ENCODE results near the gene CCDC177.

The CCDC177 gene

DNA sequence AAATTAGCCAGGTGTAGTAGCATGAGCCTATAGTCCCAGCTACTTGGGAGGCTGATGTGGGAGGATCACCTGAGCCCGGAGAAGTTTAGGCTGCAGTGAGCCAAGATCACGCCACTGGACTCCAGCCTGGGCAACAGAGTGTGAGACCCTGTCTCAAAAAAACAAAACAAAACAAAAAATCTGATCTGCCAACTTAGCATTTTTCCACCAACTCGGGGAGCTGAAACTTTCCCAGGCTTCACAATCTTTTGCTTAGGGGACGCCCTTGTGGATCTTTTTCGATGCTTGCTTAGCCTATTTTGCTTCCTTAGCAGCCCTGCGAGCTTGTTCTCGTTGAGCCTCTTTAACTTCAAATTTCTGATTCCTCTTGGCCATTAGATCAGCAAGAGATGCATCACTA, 13.8 kb downstream of the CCDC177 start:
- no peak overlapping the region for H3K27ac ChIP-seq (replicated peaks)
- no peak for TF ChIP-seq POLR2AphosphoS5 (IDR thresholded peaks at IDR 0.05; ENCODE audit: low read depth)
- no peak for TF ChIP-seq SPI1 (IDR thresholded peaks at IDR 0.05; ENCODE audit: borderline replicate concordance, low read depth)
- TF ChIP-seq, protein P1, sequence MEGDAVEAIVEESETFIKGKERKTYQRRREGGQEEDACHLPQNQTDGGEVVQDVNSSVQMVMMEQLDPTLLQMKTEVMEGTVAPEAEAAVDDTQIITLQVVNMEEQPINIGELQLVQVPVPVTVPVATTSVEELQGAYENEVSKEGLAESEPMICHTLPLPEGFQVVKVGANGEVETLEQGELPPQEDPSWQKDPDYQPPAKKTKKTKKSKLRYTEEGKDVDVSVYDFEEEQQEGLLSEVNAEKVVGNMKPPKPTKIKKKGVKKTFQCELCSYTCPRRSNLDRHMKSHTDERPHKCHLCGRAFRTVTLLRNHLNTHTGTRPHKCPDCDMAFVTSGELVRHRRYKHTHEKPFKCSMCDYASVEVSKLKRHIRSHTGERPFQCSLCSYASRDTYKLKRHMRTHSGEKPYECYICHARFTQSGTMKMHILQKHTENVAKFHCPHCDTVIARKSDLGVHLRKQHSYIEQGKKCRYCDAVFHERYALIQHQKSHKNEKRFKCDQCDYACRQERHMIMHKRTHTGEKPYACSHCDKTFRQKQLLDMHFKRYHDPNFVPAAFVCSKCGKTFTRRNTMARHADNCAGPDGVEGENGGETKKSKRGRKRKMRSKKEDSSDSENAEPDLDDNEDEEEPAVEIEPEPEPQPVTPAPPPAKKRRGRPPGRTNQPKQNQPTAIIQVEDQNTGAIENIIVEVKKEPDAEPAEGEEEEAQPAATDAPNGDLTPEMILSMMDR (IDR thresholded peaks at IDR 0.05; ENCODE audit: insufficient read depth, low read length) = no peak
- TF ChIP-seq GABPA (IDR thresholded peaks at IDR 0.05; ENCODE audit: low read depth) = no peak
- TF ChIP-seq, protein P2, sequence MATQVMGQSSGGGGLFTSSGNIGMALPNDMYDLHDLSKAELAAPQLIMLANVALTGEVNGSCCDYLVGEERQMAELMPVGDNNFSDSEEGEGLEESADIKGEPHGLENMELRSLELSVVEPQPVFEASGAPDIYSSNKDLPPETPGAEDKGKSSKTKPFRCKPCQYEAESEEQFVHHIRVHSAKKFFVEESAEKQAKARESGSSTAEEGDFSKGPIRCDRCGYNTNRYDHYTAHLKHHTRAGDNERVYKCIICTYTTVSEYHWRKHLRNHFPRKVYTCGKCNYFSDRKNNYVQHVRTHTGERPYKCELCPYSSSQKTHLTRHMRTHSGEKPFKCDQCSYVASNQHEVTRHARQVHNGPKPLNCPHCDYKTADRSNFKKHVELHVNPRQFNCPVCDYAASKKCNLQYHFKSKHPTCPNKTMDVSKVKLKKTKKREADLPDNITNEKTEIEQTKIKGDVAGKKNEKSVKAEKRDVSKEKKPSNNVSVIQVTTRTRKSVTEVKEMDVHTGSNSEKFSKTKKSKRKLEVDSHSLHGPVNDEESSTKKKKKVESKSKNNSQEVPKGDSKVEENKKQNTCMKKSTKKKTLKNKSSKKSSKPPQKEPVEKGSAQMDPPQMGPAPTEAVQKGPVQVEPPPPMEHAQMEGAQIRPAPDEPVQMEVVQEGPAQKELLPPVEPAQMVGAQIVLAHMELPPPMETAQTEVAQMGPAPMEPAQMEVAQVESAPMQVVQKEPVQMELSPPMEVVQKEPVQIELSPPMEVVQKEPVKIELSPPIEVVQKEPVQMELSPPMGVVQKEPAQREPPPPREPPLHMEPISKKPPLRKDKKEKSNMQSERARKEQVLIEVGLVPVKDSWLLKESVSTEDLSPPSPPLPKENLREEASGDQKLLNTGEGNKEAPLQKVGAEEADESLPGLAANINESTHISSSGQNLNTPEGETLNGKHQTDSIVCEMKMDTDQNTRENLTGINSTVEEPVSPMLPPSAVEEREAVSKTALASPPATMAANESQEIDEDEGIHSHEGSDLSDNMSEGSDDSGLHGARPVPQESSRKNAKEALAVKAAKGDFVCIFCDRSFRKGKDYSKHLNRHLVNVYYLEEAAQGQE (IDR thresholded peaks at IDR 0.05; ENCODE audit: insufficient replicate concordance, low read depth) = no peak
- no peak for DNase-seq (ENCODE audit: low read depth in 1 of 2, low spot score in 1 of 2)
- no peaks in the 10 kb centered on the region for H3K27me3 ChIP-seq (ENCODE audit: insufficient read depth, poor library complexity, severe bottlenecking)
- H3K4me3 ChIP-seq (replicated peaks; ENCODE audit: insufficient read depth, low read length) = no peak overlapping the region

DNA sequence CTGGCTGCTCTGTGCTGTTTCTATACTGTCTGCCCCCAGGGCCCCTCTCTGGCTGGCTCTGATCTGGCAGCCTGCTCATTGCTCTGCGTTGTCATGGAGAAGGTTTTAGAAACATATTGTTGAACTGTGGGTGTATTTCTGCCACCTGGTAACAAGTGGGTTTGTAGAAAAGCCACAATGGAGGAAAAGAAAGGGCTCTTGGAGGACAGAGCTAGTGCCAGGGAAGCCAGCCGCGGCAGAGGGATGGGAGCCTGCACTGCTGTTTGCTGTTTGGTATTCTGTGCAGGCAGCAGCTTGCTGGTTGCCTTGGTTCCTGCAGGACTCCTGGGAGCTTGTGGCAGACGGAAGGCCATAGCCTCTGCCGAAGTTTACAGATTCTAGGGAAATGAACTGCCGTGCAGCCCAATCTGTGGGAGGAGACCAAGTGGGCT, 15.1 kb downstream of the CCDC177 start:
- Histone ChIP-seq H3K27me3 (ENCODE audit: insufficient read depth, poor library complexity, severe bottlenecking) (no peaks in the 10 kb centered on the region), H3K4me3 (replicated peaks; ENCODE audit: insufficient read depth, low read length) (no peak overlapping the region), H3K27ac (replicated peaks) (no peak overlapping the region)
- no peak for TF ChIP-seq SPI1 (IDR thresholded peaks at IDR 0.05; ENCODE audit: borderline replicate concordance, low read depth)
- TF ChIP-seq, protein P1 (IDR thresholded peaks at IDR 0.05; ENCODE audit: insufficient read depth, low read length) = no peak
- no peak for TF ChIP-seq POLR2AphosphoS5 (IDR thresholded peaks at IDR 0.05; ENCODE audit: low read depth)
- no peak for TF ChIP-seq GABPA (IDR thresholded peaks at IDR 0.05; ENCODE audit: low read depth)
- DNase-seq (ENCODE audit: low read depth in 1 of 2, low spot score in 1 of 2) = no peak

DNA sequence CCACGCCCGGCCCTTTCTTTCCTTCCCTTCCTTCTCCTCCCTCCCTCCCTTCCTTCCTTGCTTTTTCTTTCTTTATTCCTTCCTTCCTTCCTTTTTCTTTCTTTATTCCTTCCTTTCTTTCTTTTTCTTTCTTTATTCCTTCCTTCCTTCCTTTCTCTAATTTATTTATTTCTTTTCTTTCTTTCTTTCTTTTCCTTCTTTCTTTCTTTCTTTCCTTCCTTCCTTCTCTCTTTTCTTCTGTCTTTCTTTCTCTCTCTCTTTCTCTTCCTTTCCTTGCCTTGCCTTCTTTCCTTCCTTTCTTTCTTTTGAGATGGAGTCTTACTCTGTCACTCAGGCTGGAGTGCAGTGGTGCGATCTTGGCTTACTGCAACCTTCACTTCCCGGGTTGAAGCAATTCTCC, 15.9 kb downstream of the CCDC177 start:
- no peak overlapping the region for H3K27ac ChIP-seq (replicated peaks)
- no peaks in the 10 kb centered on the region for H3K27me3 ChIP-seq (ENCODE audit: insufficient read depth, poor library complexity, severe bottlenecking)
- no peak for TF ChIP-seq GABPA (IDR thresholded peaks at IDR 0.05; ENCODE audit: low read depth)
- TF ChIP-seq, protein P1 (IDR thresholded peaks at IDR 0.05; ENCODE audit: insufficient read depth, low read length) = no peak
- TF ChIP-seq SPI1 (IDR thresholded peaks at IDR 0.05; ENCODE audit: borderline replicate concordance, low read depth) = no peak
- no peak for TF ChIP-seq POLR2AphosphoS5 (IDR thresholded peaks at IDR 0.05; ENCODE audit: low read depth)
- TF ChIP-seq, protein P2 (IDR thresholded peaks at IDR 0.05; ENCODE audit: insufficient replicate concordance, low read depth) = no peak
- no peak overlapping the region for H3K4me3 ChIP-seq (replicated peaks; ENCODE audit: insufficient read depth, low read length)
- no peak for DNase-seq (ENCODE audit: low read depth in 1 of 2, low spot score in 1 of 2)

DNA sequence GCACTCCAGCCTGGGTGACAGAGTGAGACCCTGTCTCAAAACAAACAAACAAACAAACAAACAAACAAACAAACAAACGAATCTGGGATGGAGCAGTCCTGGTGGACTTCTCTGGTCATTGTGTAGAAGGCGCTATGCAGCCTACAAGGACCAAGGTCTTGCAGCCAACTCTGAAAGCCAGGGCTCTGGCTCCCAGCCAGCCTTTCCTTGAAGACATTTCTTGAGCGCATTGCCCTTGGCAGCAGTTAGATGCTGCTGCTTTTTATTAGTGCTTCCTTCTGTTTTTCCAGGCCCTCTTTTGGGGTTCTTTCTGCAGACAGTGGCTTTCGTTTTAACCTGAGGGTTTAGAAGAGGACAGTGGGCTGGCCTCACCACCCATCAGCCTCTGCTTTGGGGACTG, 20.2 kb downstream of the CCDC177 start:
- Histone ChIP-seq H3K27ac (replicated peaks) (no peak overlapping the region), H3K27me3 (ENCODE audit: insufficient read depth, poor library complexity, severe bottlenecking) (no peaks in the 10 kb centered on the region), H3K4me3 (replicated peaks; ENCODE audit: insufficient read depth, low read length) (no peak overlapping the region)
- TF ChIP-seq GABPA (IDR thresholded peaks at IDR 0.05; ENCODE audit: low read depth) = no peak
- TF ChIP-seq, protein P1 (IDR thresholded peaks at IDR 0.05; ENCODE audit: insufficient read depth, low read length) = no peak
- no peak for DNase-seq (ENCODE audit: low read depth in 1 of 2, low spot score in 1 of 2)

Measured in HL-60 (cell line).